Neural progenitor cell (in vitro differentiated cells): ENCODE measurements around the gene TUBA4B. TPM values are rescaled to one million over a fixed set of nuclear protein-coding genes. Genes with fewer than 3 reads are reported as not detected.

Experiments used
- DNase-seq: peaks from one replicate; pipeline ENCODE4 v3.0.0-alpha.2; 2016; ENCODE audit warnings: low spot score
- H2AFZ ChIP-seq: fragments of 200-600 bp; sonication (generic); replicated peaks from 2 replicates; pipeline ENCODE4 v1.6.1; 2016; ENCODE audit warnings: antibody characterized with exemption
- H3F3A ChIP-seq: fragments of 200-600 bp; sonication (generic); 2 replicates; pipeline ENCODE4 v1.6.1; 2016; ENCODE audit warnings: antibody characterized with exemption, low read depth
- H3K27ac ChIP-seq: fragments of 200-600 bp; sonication (generic); 2 replicates; pipeline ENCODE4 v1.5.1; 2016; ENCODE audit warnings: mild to moderate bottlenecking
- H3K27me3 ChIP-seq: fragments of 200-600 bp; sonication (generic); 2 replicates; pipeline ENCODE4 v1.6.1; 2016; ENCODE audit warnings: mild to moderate bottlenecking, moderate library complexity
- H3K36me3 ChIP-seq: fragments of 200-600 bp; sonication (generic); 2 replicates; pipeline ENCODE4 v1.5.1; 2016
- H3K4me1 ChIP-seq: fragments of 200-600 bp; sonication (generic); 2 replicates; pipeline ENCODE4 v1.6.1; 2016; ENCODE audit warnings: mixed run types
- H3K4me2 ChIP-seq: fragments of 200-600 bp; sonication (generic); 2 replicates; pipeline ENCODE4 v1.6.1; 2016
- H3K4me3 ChIP-seq: fragments of 200-600 bp; sonication (generic); 2 replicates; pipeline ENCODE4 v1.5.1; 2016
- H3K79me2 ChIP-seq: fragments of 200-600 bp; sonication (generic); 2 replicates; pipeline ENCODE4 v1.6.1; 2016; ENCODE audit warnings: low read depth
- H3K9ac ChIP-seq: fragments of 200-600 bp; sonication (generic); 2 replicates; pipeline ENCODE4 v1.6.1; 2016
- H3K9me3 ChIP-seq: fragments of 200-600 bp; sonication (generic); 2 replicates; pipeline ENCODE4 v1.5.1; 2016; ENCODE audit warnings: low read depth
- H4K20me1 ChIP-seq: fragments of 200-600 bp; sonication (generic); 2 replicates; pipeline ENCODE4 v1.6.1; 2016; ENCODE audit warnings: low read depth
- H3K27ac Mint-ChIP-seq: 3 replicates; pipeline ENCODE4 v1.8.0; 2021; ENCODE audit warnings: mixed read lengths
- H3K27me3 Mint-ChIP-seq: 2 replicates; pipeline ENCODE4 v1.8.0; 2022; ENCODE audit warnings: low read depth, mild to moderate bottlenecking, inconsistent platforms, moderate library complexity, mixed read lengths; ENCODE audit not compliant: insufficient read depth
- H3K36me3 Mint-ChIP-seq: 3 replicates; pipeline ENCODE4 v1.8.0; 2021; ENCODE audit warnings: mixed read lengths
- H3K4me1 Mint-ChIP-seq: 3 replicates; pipeline ENCODE4 v1.8.0; 2021; ENCODE audit warnings: mixed read lengths
- H3K4me3 Mint-ChIP-seq: 3 replicates; pipeline ENCODE4 v1.8.0; 2021; ENCODE audit warnings: mild to moderate bottlenecking, moderate library complexity, mixed read lengths
- H3K9me3 Mint-ChIP-seq: 3 replicates; pipeline ENCODE4 v1.8.0; 2020; ENCODE audit warnings: mixed read lengths
- EZH2 ChIP-seq: fragments of 200-600 bp; sonication (generic); IDR thresholded peaks from 2 replicates; pipeline ENCODE4 v1.6.1; 2017; ENCODE audit warnings: antibody characterized with exemption, mild to moderate bottlenecking, moderate library complexity
- EZH2phosphoT487 ChIP-seq: fragments of 200-600 bp; sonication (generic); IDR thresholded peaks from 2 replicates; pipeline ENCODE4 v1.6.1; 2017; ENCODE audit warnings: antibody characterized with exemption
- total RNA-seq: library from RNA; depleted of rRNA; stranded (reverse); fragments of >200 nt; gene quantifications from 2 replicates; pipeline ENCODE4 v1.2.3, GENCODE V29; 2015; ENCODE audit warnings: low replicate concordance
- TF ChIP-seq, protein P1 (sequence below): fragments of 200-600 bp; sonication (generic); IDR thresholded peaks from 2 replicates; pipeline ENCODE4 v1.5.1; 2017; ENCODE audit warnings: antibody characterized with exemption, mild to moderate bottlenecking

The TUBA4B gene
- total RNA-seq, 1 donor from 2014 or later: not detected

DNA sequence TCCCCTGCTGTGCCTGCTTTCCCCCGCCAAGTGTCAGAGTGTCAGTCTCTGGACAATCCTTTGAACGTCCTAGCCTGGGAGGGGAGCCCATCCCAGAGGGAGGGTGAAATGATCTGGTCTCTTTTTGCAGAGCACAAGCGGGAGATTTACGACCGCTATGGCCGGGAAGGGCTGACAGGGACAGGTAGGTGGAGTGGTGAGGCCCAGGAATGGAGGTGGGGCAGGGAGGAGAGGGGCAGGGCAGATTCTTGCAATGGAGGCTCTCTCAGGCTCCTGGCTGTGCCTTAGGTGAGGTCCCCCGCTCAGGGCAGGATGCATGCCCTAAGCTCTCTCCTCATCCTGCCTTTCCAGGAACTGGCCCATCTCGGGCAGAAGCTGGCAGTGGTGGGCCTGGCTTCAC, 28.5 kb downstream of the TUBA4B start:
- Mint-ChIP-seq H3K4me3 (no peak overlapping the region), H3K9me3 (no peaks in the 10 kb centered on the region), H3K36me3 (peaks cover 7% of the 10 kb centered on the region), H3K27ac (no peak overlapping the region), H3K27me3 (peaks cover 8% of the 10 kb centered on the region), H3K4me1 (peaks cover 34% of the 10 kb centered on the region)
- Histone ChIP-seq H3K36me3 (no peaks in the 10 kb centered on the region), H3K9me3 (no peaks in the 10 kb centered on the region), H3F3A (peaks cover 13% of the 10 kb centered on the region), H3K4me2 (no peak overlapping the region), H3K9ac (no peak overlapping the region), H2AFZ (no peak overlapping the region), H3K4me1 (peaks cover 19% of the 10 kb centered on the region), H3K27ac (no peak overlapping the region), H3K79me2 (no peaks in the 10 kb centered on the region), H3K4me3 (no peak overlapping the region), H4K20me1 (no peaks in the 10 kb centered on the region), H3K27me3 (peaks cover 5% of the 10 kb centered on the region)
- DNase-seq: no peak
- TF ChIP-seq, protein P1, sequence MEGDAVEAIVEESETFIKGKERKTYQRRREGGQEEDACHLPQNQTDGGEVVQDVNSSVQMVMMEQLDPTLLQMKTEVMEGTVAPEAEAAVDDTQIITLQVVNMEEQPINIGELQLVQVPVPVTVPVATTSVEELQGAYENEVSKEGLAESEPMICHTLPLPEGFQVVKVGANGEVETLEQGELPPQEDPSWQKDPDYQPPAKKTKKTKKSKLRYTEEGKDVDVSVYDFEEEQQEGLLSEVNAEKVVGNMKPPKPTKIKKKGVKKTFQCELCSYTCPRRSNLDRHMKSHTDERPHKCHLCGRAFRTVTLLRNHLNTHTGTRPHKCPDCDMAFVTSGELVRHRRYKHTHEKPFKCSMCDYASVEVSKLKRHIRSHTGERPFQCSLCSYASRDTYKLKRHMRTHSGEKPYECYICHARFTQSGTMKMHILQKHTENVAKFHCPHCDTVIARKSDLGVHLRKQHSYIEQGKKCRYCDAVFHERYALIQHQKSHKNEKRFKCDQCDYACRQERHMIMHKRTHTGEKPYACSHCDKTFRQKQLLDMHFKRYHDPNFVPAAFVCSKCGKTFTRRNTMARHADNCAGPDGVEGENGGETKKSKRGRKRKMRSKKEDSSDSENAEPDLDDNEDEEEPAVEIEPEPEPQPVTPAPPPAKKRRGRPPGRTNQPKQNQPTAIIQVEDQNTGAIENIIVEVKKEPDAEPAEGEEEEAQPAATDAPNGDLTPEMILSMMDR: no peak
- TF ChIP-seq EZH2phosphoT487 (no peak), EZH2 (no peak)

DNA sequence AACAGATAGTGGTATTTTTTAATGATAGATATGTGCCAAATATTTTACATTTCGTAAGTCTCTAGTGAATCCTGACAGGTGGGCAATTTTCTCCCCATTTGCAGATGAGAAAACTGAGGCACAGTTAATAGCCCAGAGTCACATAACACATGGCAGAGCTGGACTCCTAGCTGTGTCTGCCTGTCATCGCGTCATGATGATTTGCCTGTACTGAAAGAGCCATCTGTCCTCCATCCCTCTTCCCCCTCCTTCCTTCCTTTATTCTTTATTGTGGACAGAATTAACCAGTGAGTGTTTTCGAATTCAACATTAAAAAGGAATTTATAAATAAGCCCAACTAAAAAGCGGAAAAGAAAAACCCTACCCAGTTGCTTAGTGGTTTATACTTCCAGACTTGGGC, 29.3 kb downstream of the TUBA4B start:
- peaks cover 13% of the 10 kb centered on the region for H3F3A ChIP-seq
- Mint-ChIP-seq H3K4me1 (peaks cover 34% of the 10 kb centered on the region), H3K9me3 (no peaks in the 10 kb centered on the region), H3K36me3 (peaks cover 7% of the 10 kb centered on the region), H3K27me3 (peaks cover 8% of the 10 kb centered on the region), H3K4me3 (no peak overlapping the region), H3K27ac (no peak overlapping the region)
- H3K4me3 ChIP-seq: no peak overlapping the region
- H3K27me3 ChIP-seq: peaks cover 2% of the 10 kb centered on the region
- no peak overlapping the region for H3K9ac ChIP-seq
- H3K4me2 ChIP-seq: no peak overlapping the region
- H3K4me1 ChIP-seq: peaks cover 20% of the 10 kb centered on the region
- no peaks in the 10 kb centered on the region for H3K36me3 ChIP-seq
- TF ChIP-seq, protein P1: no peak
- TF ChIP-seq EZH2 (no peak), EZH2phosphoT487 (no peak)
- H2AFZ ChIP-seq: no peak overlapping the region
- H3K9me3 ChIP-seq: no peaks in the 10 kb centered on the region
- no peak for DNase-seq
- H3K27ac ChIP-seq: no peak overlapping the region
- H4K20me1 ChIP-seq: no peaks in the 10 kb centered on the region
- no peaks in the 10 kb centered on the region for H3K79me2 ChIP-seq

DNA sequence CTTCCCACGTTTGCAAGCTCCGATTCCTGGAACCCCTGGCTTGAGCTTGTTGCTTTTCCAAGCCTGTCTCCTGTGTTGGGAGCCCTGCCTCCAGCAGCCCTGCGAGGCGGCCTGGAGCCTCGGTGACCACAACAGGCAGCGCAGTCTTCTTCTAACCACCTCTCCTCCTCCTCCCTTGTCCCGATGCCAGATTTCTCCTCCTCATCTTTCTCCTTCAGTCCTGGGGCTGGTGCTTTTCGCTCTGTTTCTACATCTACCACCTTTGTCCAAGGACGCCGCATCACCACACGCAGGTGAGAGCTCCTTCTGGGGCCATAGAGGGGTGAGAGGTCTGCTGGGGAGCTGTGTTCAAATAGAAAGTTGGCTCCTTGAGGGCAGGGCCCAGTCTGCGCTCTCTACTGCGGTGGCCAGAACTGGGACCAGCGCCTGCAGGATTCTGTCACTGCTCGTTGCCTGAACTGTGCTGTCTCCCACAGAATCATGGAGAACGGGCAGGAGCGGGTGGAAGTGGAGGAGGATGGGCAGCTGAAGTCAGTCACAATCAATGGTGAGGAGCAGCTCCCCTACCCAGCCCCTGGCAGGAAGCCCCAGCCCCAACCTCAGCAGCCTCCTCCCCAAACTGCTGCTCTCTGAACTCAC, 30.0 kb downstream of the TUBA4B start:
- Histone ChIP-seq H3K9ac (no peak overlapping the region), H3K4me1 (peaks cover 16% of the 10 kb centered on the region), H3K27ac (no peak overlapping the region), H3K36me3 (no peaks in the 10 kb centered on the region), H3K4me2 (no peak overlapping the region), H3K9me3 (no peaks in the 10 kb centered on the region), H2AFZ (no peak overlapping the region), H3K79me2 (no peaks in the 10 kb centered on the region), H3K27me3 (no peaks in the 10 kb centered on the region), H3F3A (peaks cover 9% of the 10 kb centered on the region), H3K4me3 (no peak overlapping the region), H4K20me1 (no peaks in the 10 kb centered on the region)
- no peak overlapping the region for H3K4me3 Mint-ChIP-seq
- H3K36me3 Mint-ChIP-seq: peaks cover 7% of the 10 kb centered on the region
- H3K4me1 Mint-ChIP-seq: peaks cover 29% of the 10 kb centered on the region
- TF ChIP-seq EZH2phosphoT487 (no peak), EZH2 (no peak)
- TF ChIP-seq, protein P1: no peak
- no peaks in the 10 kb centered on the region for H3K9me3 Mint-ChIP-seq
- H3K27me3 Mint-ChIP-seq: peaks cover 10% of the 10 kb centered on the region
- no peak overlapping the region for H3K27ac Mint-ChIP-seq
- no peak for DNase-seq
